Fibroblast of mammary gland (primary cell): ENCODE measurements around the gene TTC33.
"Not testable (repeated sequence)": the region's sequence is repeated elsewhere in the genome, so short reads cannot be mapped to it uniquely, and the experiment has no call there.

ENCODE experiments used
- DNase-seq: peaks from one replicate; pipeline ENCODE4 v3.0.0-alpha.2; 2010; ENCODE audit warnings: low read depth
- H3K4me3 ChIP-seq: 2 replicates; pipeline ENCODE4 v1.5.1; 2011; ENCODE audit warnings: low read depth, mild to moderate bottlenecking, low read length, moderate library complexity; ENCODE audit not compliant: control insufficient read depth
- TF ChIP-seq, protein P1 (sequence below): conservative IDR thresholded peaks from 2 replicates; pipeline ENCODE4 v1.5.1; 2011; ENCODE audit warnings: low read depth, low read length, inconsistent platforms; ENCODE audit not compliant: control insufficient read depth, insufficient read depth

Gene TTC33

DNA sequence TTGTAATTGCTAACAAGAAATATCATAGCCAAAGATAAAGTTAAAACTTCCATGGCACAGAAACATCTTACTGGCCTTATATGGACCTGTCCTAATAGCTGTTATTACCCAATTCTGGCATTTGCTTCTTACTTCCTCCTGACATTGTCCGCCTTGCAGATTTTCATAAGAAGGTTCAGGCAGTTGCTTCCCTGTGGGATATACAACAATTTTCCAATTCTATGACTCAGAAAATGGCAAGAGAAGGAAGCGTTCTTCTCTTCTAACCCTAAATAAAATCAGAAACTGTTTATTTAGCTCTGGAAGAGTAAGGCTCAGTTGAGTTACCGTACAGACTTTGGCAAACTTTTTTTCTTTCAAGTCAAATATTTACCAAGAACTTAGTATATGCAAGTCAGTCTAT lies 40.7 kb upstream of the TTC33 start:
- TF ChIP-seq, protein P1, sequence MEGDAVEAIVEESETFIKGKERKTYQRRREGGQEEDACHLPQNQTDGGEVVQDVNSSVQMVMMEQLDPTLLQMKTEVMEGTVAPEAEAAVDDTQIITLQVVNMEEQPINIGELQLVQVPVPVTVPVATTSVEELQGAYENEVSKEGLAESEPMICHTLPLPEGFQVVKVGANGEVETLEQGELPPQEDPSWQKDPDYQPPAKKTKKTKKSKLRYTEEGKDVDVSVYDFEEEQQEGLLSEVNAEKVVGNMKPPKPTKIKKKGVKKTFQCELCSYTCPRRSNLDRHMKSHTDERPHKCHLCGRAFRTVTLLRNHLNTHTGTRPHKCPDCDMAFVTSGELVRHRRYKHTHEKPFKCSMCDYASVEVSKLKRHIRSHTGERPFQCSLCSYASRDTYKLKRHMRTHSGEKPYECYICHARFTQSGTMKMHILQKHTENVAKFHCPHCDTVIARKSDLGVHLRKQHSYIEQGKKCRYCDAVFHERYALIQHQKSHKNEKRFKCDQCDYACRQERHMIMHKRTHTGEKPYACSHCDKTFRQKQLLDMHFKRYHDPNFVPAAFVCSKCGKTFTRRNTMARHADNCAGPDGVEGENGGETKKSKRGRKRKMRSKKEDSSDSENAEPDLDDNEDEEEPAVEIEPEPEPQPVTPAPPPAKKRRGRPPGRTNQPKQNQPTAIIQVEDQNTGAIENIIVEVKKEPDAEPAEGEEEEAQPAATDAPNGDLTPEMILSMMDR: no peak
- peak overlapping the region; percentile 84 for H3K4me3 ChIP-seq
- DNase-seq: peak; percentile 84

DNA sequence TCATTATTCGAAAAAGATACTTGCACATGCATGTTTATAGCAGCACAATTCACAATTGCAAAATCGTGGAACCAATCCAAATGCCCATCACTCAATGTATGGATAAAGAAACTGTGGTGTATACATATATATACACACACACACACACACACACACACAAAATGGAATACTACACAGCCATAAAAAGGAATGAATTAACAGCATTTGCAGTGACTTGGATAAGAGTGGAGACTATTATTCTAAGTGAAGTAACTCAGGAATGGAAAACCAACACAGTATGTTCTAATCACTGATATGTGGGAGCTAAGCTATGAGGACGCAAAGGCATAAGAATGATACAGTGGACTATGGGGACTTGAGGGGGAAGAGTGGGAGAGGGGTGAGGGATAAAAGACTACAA lies 39.1 kb upstream of the TTC33 start:
- DNase-seq, H3K4me3 ChIP-seq: not testable (repeated sequence)

DNA sequence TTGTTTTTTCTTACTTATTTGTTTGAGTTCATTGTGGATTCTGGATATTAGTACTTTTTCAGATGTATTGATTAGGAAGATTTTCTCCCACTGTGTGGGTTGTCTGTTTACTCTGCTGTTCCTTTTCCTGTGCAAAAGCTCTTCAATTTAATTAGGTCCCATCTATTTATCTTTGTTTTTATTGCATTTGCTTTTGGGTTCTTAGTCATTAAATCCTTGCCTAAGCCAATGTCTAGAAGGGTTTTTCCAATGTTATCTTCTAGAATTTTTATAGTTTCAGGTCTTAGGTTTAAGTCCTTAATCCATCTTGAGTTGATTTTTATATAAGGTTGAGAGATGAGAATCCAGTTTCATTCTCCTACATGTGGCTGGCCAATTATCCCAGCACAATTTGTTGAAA lies 38.6 kb upstream of the TTC33 start:
- not testable (repeated sequence) for DNase-seq, H3K4me3 ChIP-seq

DNA sequence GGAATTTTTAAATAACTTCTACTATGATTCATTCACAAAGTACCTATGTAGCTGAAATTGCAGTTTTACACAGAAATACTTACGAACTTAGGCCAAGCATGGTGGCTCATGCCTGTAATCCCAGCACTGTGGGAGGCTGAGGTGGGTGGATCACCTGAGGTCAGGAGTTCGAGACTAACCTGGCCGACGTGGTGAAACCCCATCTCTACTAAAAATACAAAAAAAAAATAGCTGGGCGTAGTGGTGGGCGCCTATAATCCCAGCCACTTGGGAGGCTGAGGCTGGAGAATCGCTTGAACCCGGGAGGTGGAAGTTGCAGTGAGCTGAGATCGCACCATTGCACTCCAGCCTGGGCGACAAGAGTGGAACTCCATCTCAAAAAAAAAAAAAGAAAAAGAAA lies 36.9 kb upstream of the TTC33 start:
- not testable (repeated sequence) for H3K4me3 ChIP-seq, DNase-seq

DNA sequence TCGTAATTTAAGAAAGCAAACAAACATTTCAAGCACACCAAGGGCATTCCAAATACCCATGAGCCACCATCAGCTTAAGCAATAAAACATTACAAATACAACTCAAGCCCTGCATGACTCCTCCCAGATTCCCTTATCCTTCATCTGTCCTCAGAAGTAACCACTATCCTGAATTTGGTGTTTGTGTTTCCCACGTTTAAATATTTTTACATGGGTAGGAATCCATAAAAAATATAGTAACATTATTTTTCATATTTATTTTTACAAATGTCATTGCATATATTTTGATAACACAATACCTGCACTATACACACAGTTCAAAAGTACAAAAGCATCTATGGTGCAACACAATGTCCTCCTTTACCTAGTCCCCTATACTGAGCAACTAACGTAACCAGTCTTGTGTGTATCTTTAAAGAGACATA lies 36.0 kb upstream of the TTC33 start:
- TF ChIP-seq, protein P1: no peak
- no peak overlapping the region for H3K4me3 ChIP-seq
- DNase-seq: peak; percentile 43

DNA sequence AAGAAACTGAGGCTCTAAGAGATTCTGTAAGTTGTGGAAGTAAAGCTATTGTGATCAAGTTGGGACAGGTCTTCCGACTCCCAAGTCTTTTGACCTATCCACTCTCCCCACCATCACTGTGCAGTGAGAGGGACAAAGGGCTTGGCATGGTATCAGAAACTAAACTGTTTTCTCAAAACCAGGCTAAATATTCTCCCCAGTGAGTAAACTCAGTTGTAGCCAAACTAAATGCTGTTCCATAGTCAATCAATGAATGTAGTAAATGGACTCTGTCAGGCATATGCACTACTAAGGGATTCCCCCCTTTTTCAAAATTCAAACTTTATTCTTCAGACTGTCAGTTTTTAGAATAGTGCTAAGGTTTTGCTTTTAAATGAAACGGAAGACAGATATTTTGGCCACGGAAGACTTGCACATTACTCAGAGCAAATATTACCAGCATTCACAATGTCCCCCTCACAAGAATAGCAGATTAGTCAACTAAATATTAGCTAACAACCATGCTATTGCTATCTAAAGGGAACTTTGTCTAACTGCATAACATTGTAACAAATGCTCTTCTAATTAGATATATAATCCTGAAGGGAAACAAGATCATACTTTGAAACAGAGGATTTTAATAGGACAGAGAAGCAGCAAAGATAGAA lies 35.3 kb upstream of the TTC33 start:
- TF ChIP-seq, protein P1: no peak
- H3K4me3 ChIP-seq: no peak overlapping the region
- peak; percentile 41 for DNase-seq

DNA sequence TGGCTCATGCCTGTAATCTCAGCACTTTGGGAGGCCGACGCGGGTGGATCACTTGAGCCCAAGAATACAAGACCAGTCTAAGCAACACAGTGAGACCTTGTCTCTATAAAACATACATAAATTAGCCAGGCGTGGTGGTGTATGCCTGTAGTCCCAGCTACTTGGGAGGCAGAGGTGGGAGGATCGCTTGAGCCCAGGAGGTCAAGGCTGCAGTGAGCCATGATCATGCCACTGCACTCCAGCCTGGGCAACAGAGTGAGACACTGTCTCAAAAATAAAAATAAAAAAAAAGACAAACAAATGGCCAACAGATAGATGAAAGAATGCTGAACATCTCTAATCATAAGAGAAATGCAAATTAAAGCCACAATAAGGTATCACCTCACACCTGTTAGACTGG lies 33.2 kb upstream of the TTC33 start:
- not testable (repeated sequence) for H3K4me3 ChIP-seq

DNA sequence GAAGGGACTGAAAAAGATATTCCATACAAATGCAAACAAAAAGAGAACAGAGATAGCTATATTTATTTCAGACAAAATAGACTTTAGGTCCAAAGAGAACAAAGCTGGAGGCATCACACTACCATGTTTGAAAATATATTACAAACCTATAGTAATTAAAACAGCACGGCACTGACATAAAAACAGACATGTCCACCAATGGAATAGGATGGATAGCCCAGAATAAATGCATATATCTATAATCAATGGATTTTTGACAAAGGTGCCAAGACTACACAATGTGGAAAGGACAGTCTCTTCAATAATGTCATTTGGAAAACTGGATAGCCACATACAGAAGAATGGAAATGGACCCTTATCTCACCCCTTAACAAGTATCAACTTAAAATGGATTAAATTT lies 32.2 kb upstream of the TTC33 start:
- no peak overlapping the region for H3K4me3 ChIP-seq
- TF ChIP-seq, protein P1: no peak
- DNase-seq: no peak

More for the DNA sequence above, 33.2 kb upstream of the TTC33 start:
- DNase-seq: not testable (repeated sequence)

DNA sequence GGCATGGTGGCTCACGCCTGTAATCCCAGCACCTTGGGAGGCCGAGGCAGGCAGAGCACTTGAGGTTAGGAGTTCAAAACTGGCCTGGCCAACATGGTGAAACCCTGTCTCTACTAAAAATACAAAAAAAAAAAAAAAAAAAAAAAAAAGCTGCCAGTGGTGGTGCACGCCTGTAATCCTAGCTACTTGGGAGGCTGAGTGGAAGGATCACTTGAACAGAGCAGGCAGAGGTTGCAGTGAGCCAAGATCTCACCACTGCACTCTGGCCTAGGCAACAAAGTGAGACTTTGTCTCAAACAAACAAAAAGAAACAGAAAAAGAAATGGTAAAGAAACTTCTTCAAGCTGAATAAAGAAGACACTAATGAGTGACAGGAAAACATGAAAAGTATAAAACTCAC lies 30.9 kb upstream of the TTC33 start:
- H3K4me3 ChIP-seq: not testable (repeated sequence)

DNA sequence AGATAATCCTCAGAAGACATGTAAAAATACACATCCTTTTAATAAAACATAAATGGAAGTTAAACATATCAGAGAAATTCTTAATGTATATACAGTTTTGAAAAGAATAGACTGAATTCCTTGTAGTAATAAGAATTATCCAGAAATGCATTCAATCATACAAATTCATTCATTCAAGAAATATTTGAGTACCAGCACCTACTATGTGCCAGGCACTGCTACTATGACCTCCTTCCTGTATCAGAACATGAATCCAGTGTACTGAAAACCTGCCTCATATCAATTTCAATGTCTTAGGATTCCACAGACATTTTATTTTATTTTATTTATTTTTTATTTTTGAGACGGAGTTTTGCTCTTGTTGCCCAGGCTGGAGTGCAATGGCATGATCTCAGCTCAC lies 29.2 kb upstream of the TTC33 start:
- no peak for DNase-seq
- no peak overlapping the region for H3K4me3 ChIP-seq
- TF ChIP-seq, protein P1: no peak

More for the DNA sequence above, 30.9 kb upstream of the TTC33 start:
- DNase-seq: not testable (repeated sequence)
